ENCODE results near the gene FAM24B.

Gene FAM24B

GRCh38 chr10:122856902-122857301 lies 22.5 kb downstream of the FAM24B start:
- no peak for DNase-seq

GRCh38 chr10:122855745-122856144 lies 23.6 kb downstream of the FAM24B start:
- no peak for DNase-seq

- no peak for DNase-seq
These were observed 24.7 kb downstream of the FAM24B start for GRCh38 chr10:122854648-122855047.

- DNase-seq: no peak
These were observed 25.6 kb downstream of the FAM24B start for GRCh38 chr10:122853665-122854313.

GRCh38 chr10:122852261-122852660 lies 27.1 kb downstream of the FAM24B start:
- DNase-seq: no peak

GRCh38 chr10:122850705-122851640 lies 28.4 kb downstream of the FAM24B start:
- DNase-seq: no peak

- DNase-seq: no peak
These were observed 29.3 kb downstream of the FAM24B start for GRCh38 chr10:122849900-122850605.

GRCh38 chr10:122849090-122849489 lies 30.3 kb downstream of the FAM24B start:
- no peak for DNase-seq

- DNase-seq: no peak
These were observed 31.4 kb downstream of the FAM24B start for GRCh38 chr10:122847782-122848604.

- no peak for DNase-seq
These were observed 33.5 kb downstream of the FAM24B start, which contains the start of gene CUZD1 for GRCh38 chr10:122845783-122846332. Gene CUZD1, minus strand, starts transcription at chr10:122845857. Its CDS starts 14 bp downstream, at chr10:122845843.

GRCh38 chr10:122844146-122844545 lies 35.2 kb downstream of the FAM24B start:
- no peak for DNase-seq

- no peak for DNase-seq
These were observed 37.8 kb downstream of the FAM24B start for GRCh38 chr10:122841569-122841968.

- DNase-seq: no peak
These were observed 39.9 kb downstream of the FAM24B start for GRCh38 chr10:122839505-122839904.

- no peak for DNase-seq
These were observed 40.5 kb downstream of the FAM24B start for GRCh38 chr10:122838880-122839279.

- DNase-seq: no peak
These were observed 43.5 kb downstream of the FAM24B start for GRCh38 chr10:122835908-122836307.

GRCh38 chr10:122830965-122831353 lies 48.4 kb downstream of the FAM24B start:
- DNase-seq: no peak

- DNase-seq: no peak
These were observed 49.0 kb downstream of the FAM24B start for GRCh38 chr10:122830273-122830964.

- DNase-seq: no peak
These were observed 49.9 kb downstream of the FAM24B start for GRCh38 chr10:122829454-122829853.

- DNase-seq: no peak
These were observed 50.6 kb downstream of the FAM24B start for GRCh38 chr10:122828716-122829255.

GRCh38 chr10:122827302-122827701 lies 52.1 kb downstream of the FAM24B start:
- no peak for DNase-seq
